NK-92 treated with Interleukin-12 subunit alpha and Interleukin-12 subunit beta, amount 100 ng/mL, for 24 hours (cell line): ENCODE data around the gene COTL1.

Experiments
- DNase-seq: peaks from one replicate; lab custom pipeline; 2025; lab: John Stamatoyannopoulos, UW

Gene COTL1

GRCh38 chr16:84614073-84614459, 3.8 kb downstream of the COTL1 start:
- no peak for DNase-seq

- no peak for DNase-seq
These were observed 4.3 kb downstream of the COTL1 start for GRCh38 chr16:84613408-84614072.

- no peak for DNase-seq
These were observed 5.2 kb downstream of the COTL1 start for GRCh38 chr16:84612686-84613085.

GRCh38 chr16:84611041-84611440, 6.8 kb downstream of the COTL1 start:
- no peak for DNase-seq

GRCh38 chr16:84610376-84610775, 7.5 kb downstream of the COTL1 start:
- DNase-seq, result no peak

- DNase-seq, result no peak
These were observed 8.2 kb downstream of the COTL1 start for GRCh38 chr16:84609563-84610177.

- DNase-seq, result no peak
These were observed 9.6 kb downstream of the COTL1 start for GRCh38 chr16:84608282-84608681.

GRCh38 chr16:84607694-84608093, 10.2 kb downstream of the COTL1 start:
- DNase-seq, result no peak

- DNase-seq, result no peak
These were observed 10.8 kb downstream of the COTL1 start for GRCh38 chr16:84607061-84607460.

GRCh38 chr16:84606081-84606875, 11.6 kb downstream of the COTL1 start:
- DNase-seq, result no peak

GRCh38 chr16:84605339-84605848, 12.5 kb downstream of the COTL1 start:
- DNase-seq, result no peak

- no peak for DNase-seq
These were observed 13.3 kb downstream of the COTL1 start for GRCh38 chr16:84604477-84605013.

GRCh38 chr16:84603940-84604339, 13.9 kb downstream of the COTL1 start:
- DNase-seq, result no peak

- no peak for DNase-seq
These were observed 14.6 kb downstream of the COTL1 start for GRCh38 chr16:84603140-84603816.

GRCh38 chr16:84600343-84601229, 17.3 kb downstream of the COTL1 start:
- no peak for DNase-seq

- DNase-seq, result peak; percentile 13
These were observed 18.2 kb downstream of the COTL1 start for GRCh38 chr16:84599521-84600202.

GRCh38 chr16:84598360-84598759, 19.5 kb downstream of the COTL1 start:
- no peak for DNase-seq

- DNase-seq, result no peak
These were observed 19.9 kb downstream of the COTL1 start for GRCh38 chr16:84597931-84598351.

- DNase-seq, result no peak
These were observed 20.4 kb downstream of the COTL1 start for GRCh38 chr16:84597528-84597896.

- DNase-seq, result no peak
These were observed 20.9 kb downstream of the COTL1 start for GRCh38 chr16:84596801-84597527.
